ENCODE data around the gene CLEC9A.
"Not testable (repeated sequence)": the region's sequence is repeated elsewhere in the genome, so short reads cannot be mapped to it uniquely, and the experiment has no call there.

The CLEC9A gene

GRCh38 chr12:10030446-10030845 lies at the start of gene CLEC9A:
Gene CLEC9A, plus strand, starts transcription at chr12:10030682. Its CDS starts 22,006 bp downstream, at chr12:10052688.
- DNase-seq: no peak

- no peak for DNase-seq
These were observed 38.6 kb upstream of the CLEC9A start for GRCh38 chr12:9991876-9992275.

GRCh38 chr12:9992296-9992695 lies 38.2 kb upstream of the CLEC9A start:
- no peak for DNase-seq

- DNase-seq: no peak
These were observed 31.5 kb upstream of the CLEC9A start, which contains the start of gene CLEC1B for GRCh38 chr12:9999016-9999415. Gene CLEC1B, minus strand, starts transcription at chr12:9999121. Its CDS starts 21 bp downstream, at chr12:9999100.

GRCh38 chr12:10001171-10001776 lies 29.2 kb upstream of the CLEC9A start:
- no peak for DNase-seq

GRCh38 chr12:10012630-10013330 lies 17.7 kb upstream of the CLEC9A start:
- no peak for DNase-seq

- DNase-seq: no peak
These were observed 15.0 kb upstream of the CLEC9A start for GRCh38 chr12:10015450-10015849.

GRCh38 chr12:10016881-10017280 lies 13.6 kb upstream of the CLEC9A start:
- DNase-seq: no peak

- no peak for DNase-seq
These were observed 12.1 kb upstream of the CLEC9A start for GRCh38 chr12:10018386-10018785.

- no peak for DNase-seq
These were observed 9.1 kb upstream of the CLEC9A start for GRCh38 chr12:10021342-10021741.

GRCh38 chr12:10025236-10025635 lies 5.2 kb upstream of the CLEC9A start:
- DNase-seq: no peak

GRCh38 chr12:10026666-10027065 lies 3.8 kb upstream of the CLEC9A start:
- not testable (repeated sequence) for DNase-seq

GRCh38 chr12:10027311-10027710 lies 3.2 kb upstream of the CLEC9A start:
- no peak for DNase-seq

GRCh38 chr12:10027721-10028120 lies 2.8 kb upstream of the CLEC9A start:
- DNase-seq: no peak

- no peak for DNase-seq
These were observed 839 bp downstream of the CLEC9A start for GRCh38 chr12:10031321-10031720.

GRCh38 chr12:10031771-10032175 lies 1.3 kb downstream of the CLEC9A start:
- no peak for DNase-seq

GRCh38 chr12:10033783-10034545 lies 3.5 kb downstream of the CLEC9A start:
- no peak for DNase-seq

GRCh38 chr12:10042167-10042566 lies 11.7 kb downstream of the CLEC9A start:
- no peak for DNase-seq

- DNase-seq: no peak
These were observed 18.0 kb downstream of the CLEC9A start for GRCh38 chr12:10048526-10048925.

GRCh38 chr12:10052193-10052913 lies 21.9 kb downstream of the CLEC9A start:
- DNase-seq: no peak

- no peak for DNase-seq
These were observed 27.9 kb downstream of the CLEC9A start for GRCh38 chr12:10058387-10058786.

GRCh38 chr12:10065241-10065640 lies 34.8 kb downstream of the CLEC9A start:
- DNase-seq: no peak

GRCh38 chr12:10067264-10067663 lies 36.8 kb downstream of the CLEC9A start:
- DNase-seq: no peak
